Measurements from ENCODE around the gene ITGB6. TPM values are rescaled to one million over a fixed set of nuclear protein-coding genes. Genes with fewer than 3 reads are reported as not detected.

The ITGB6 gene
- total and polyA plus RNA-seq, 2 experiments from 2014 or later: 20.3 to 41.1 TPM

GRCh38 chr2:160110674-160111239 lies 89.3 kb downstream of the ITGB6 start:
- DNase-seq (ENCODE audit: low spot score): no peak
- no peaks in the 10 kb centered on the region for H3K27me3 ChIP-seq
- no peaks in the 10 kb centered on the region for H4K20me1 ChIP-seq (ENCODE audit: insufficient read depth, poor library complexity, severe bottlenecking)
- H2AFZ ChIP-seq: no peak overlapping the region
- no peaks in the 10 kb centered on the region for H3K9me3 ChIP-seq (ENCODE audit: low read depth)
- no peaks in the 10 kb centered on the region for H3K9me2 ChIP-seq (replicated peaks; ENCODE audit: insufficient read depth)
- 85% methylated on average over 7 of the region's 7 CpGs for WGBS (ENCODE audit: low lambda C conversion rate, missing lambda C conversion rate)
- H3K79me2 ChIP-seq: no peaks in the 10 kb centered on the region
- H3K4me2 ChIP-seq: no peak overlapping the region
- H3K36me3 ChIP-seq (replicated peaks; ENCODE audit: insufficient read depth, low read depth): no peaks in the 10 kb centered on the region
- H3K4me3 ChIP-seq: no peak overlapping the region
- no peak overlapping the region for H3K27ac ChIP-seq
- TF ChIP-seq EZH2phosphoT487 (IDR thresholded peaks at IDR 0.05; ENCODE audit: low read depth, severe bottlenecking, unreplicated experiment): no peak
- no peak for TF ChIP-seq EZH2 (IDR thresholded peaks at IDR 0.05; ENCODE audit: borderline replicate concordance)
- no peak for TF ChIP-seq CTCF (IDR thresholded peaks at IDR 0.05; ENCODE audit: poor library complexity)
- no peaks in the 10 kb centered on the region for H3K4me1 ChIP-seq (ENCODE audit: insufficient read depth)

GRCh38 chr2:160109939-160110673 lies 90.0 kb downstream of the ITGB6 start:
- Histone ChIP-seq H3K4me1 (ENCODE audit: insufficient read depth) (no peaks in the 10 kb centered on the region), H3K4me2 (no peak overlapping the region), H3K4me3 (no peak overlapping the region), H4K20me1 (ENCODE audit: insufficient read depth, poor library complexity, severe bottlenecking) (no peaks in the 10 kb centered on the region), H3K36me3 (replicated peaks; ENCODE audit: insufficient read depth, low read depth) (no peaks in the 10 kb centered on the region), H2AFZ (no peak overlapping the region), H3K27ac (no peak overlapping the region), H3K9me2 (replicated peaks; ENCODE audit: insufficient read depth) (no peaks in the 10 kb centered on the region), H3K27me3 (no peaks in the 10 kb centered on the region), H3K79me2 (no peaks in the 10 kb centered on the region), H3K9me3 (ENCODE audit: low read depth) (no peaks in the 10 kb centered on the region)
- peak; percentile 92 for DNase-seq (ENCODE audit: low spot score)
- TF ChIP-seq EZH2phosphoT487 (IDR thresholded peaks at IDR 0.05; ENCODE audit: low read depth, severe bottlenecking, unreplicated experiment) (no peak), CTCF (IDR thresholded peaks at IDR 0.05; ENCODE audit: poor library complexity) (peak; percentile 88), EZH2 (IDR thresholded peaks at IDR 0.05; ENCODE audit: borderline replicate concordance) (no peak)
- 46% methylated on average over 8 of the region's 8 CpGs for WGBS (ENCODE audit: low lambda C conversion rate, missing lambda C conversion rate)

GRCh38 chr2:160109243-160109642 lies 90.8 kb downstream of the ITGB6 start:
- no peaks in the 10 kb centered on the region for H3K36me3 ChIP-seq (replicated peaks; ENCODE audit: insufficient read depth, low read depth)
- no peak overlapping the region for H2AFZ ChIP-seq
- H3K4me3 ChIP-seq: no peak overlapping the region
- TF ChIP-seq CTCF (IDR thresholded peaks at IDR 0.05; ENCODE audit: poor library complexity): no peak
- TF ChIP-seq EZH2 (IDR thresholded peaks at IDR 0.05; ENCODE audit: borderline replicate concordance): no peak
- TF ChIP-seq EZH2phosphoT487 (IDR thresholded peaks at IDR 0.05; ENCODE audit: low read depth, severe bottlenecking, unreplicated experiment): no peak
- H3K4me2 ChIP-seq: no peak overlapping the region
- H3K4me1 ChIP-seq (ENCODE audit: insufficient read depth): no peaks in the 10 kb centered on the region
- H3K27me3 ChIP-seq: no peaks in the 10 kb centered on the region
- H3K27ac ChIP-seq: no peak overlapping the region
- no peaks in the 10 kb centered on the region for H3K9me2 ChIP-seq (replicated peaks; ENCODE audit: insufficient read depth)
- 97% methylated on average over 3 of the region's 3 CpGs for WGBS (ENCODE audit: low lambda C conversion rate, missing lambda C conversion rate)
- no peak for DNase-seq (ENCODE audit: low spot score)
- H3K79me2 ChIP-seq: no peaks in the 10 kb centered on the region
- no peaks in the 10 kb centered on the region for H3K9me3 ChIP-seq (ENCODE audit: low read depth)
- no peaks in the 10 kb centered on the region for H4K20me1 ChIP-seq (ENCODE audit: insufficient read depth, poor library complexity, severe bottlenecking)
